H1 (cell line): ENCODE measurements around the gene TAOK1. TPM values are rescaled to one million over a fixed set of nuclear protein-coding genes. Genes with fewer than 3 reads are reported as not detected.

ENCODE experiments used
- CTCF ChIA-PET: fragments of 300-600 bp; sonication (Branson Sonifier 250); formaldehyde crosslinking; loops from one replicate; lab custom pipeline; 2021; ENCODE audit not compliant: partially characterized antibody; lab: Charles Lee
- POLR2A ChIA-PET: fragments of 300-600 bp; sonication (Branson Sonifier 250); formaldehyde crosslinking; loops from one replicate; lab custom pipeline; 2021; ENCODE audit warnings: inconsistent platforms; ENCODE audit not compliant: partially characterized antibody; lab: Charles Lee
- DNase-seq, 2 experiments: peaks; one replicate each; pipeline versions ENCODE4 v3.0.0 to v3.0.0-alpha.2; 2010 to 2022; ENCODE audit warnings: low spot score in 2 of 2, low read depth in 1 of 2, mixed read lengths in 1 of 2
- FAIRE-seq: peaks from 2 replicates; lab custom pipeline; 2011; peaks lifted over from hg19 to GRCh38; lab: Jason Lieb, UNC
- H2AFZ ChIP-seq: 2 replicates; pipeline ENCODE4 v1.8.1; 2012; ENCODE audit warnings: low read length, inconsistent platforms
- H2AK5ac ChIP-seq: 2 replicates; pipeline ENCODE4 v1.6.1; 2013; ENCODE audit warnings: low read depth, low read length
- H2BK120ac ChIP-seq: replicated peaks from 2 replicates; pipeline ENCODE3; 2013; ENCODE audit warnings: low read depth, low read length, inconsistent platforms
- H2BK12ac ChIP-seq: 2 replicates; pipeline ENCODE4 v1.6.1; 2013; ENCODE audit warnings: low read depth, low read length
- H2BK15ac ChIP-seq: 2 replicates; pipeline ENCODE4 v1.6.1; 2013; ENCODE audit warnings: low read length
- H2BK20ac ChIP-seq: 2 replicates; pipeline ENCODE4 v1.6.1; 2013; ENCODE audit warnings: low read length
- H2BK5ac ChIP-seq: 2 replicates; pipeline ENCODE4 v1.6.1; 2013; ENCODE audit warnings: low read depth, low read length
- H3K14ac ChIP-seq: 2 replicates; pipeline ENCODE4 v1.6.1; 2013; ENCODE audit warnings: inconsistent platforms; ENCODE audit not compliant: insufficient read length
- H3K18ac ChIP-seq: 2 replicates; pipeline ENCODE4 v1.6.1; 2013; ENCODE audit warnings: low read length; ENCODE audit errors: extremely low read depth
- H3K23ac ChIP-seq: 2 replicates; pipeline ENCODE4 v1.6.1; 2013; ENCODE audit warnings: inconsistent platforms; ENCODE audit not compliant: insufficient read length
- H3K23me2 ChIP-seq: 2 replicates; pipeline ENCODE4 v1.6.1; 2013; ENCODE audit warnings: low read depth, low read length
- H3K27ac ChIP-seq: 2 replicates; pipeline ENCODE4 v1.6.1; 2011; ENCODE audit warnings: low read depth, low read length, inconsistent platforms
- H3K27me3 ChIP-seq, 4 experiments: replicated peaks in 1 of 4; 1 replicate in 1 of 4; 2 replicates in 3 of 4; pipeline versions ENCODE4 v1.6.1 to v1.8.1; 2011 to 2013; ENCODE audit warnings: low read length in 3 of 4, mild to moderate bottlenecking in 3 of 4, inconsistent platforms in 2 of 4, mixed read lengths in 2 of 4, moderate library complexity in 1 of 4; ENCODE audit not compliant: control insufficient read depth in 3 of 4, insufficient read depth in 3 of 4; ENCODE audit errors: extremely low read depth in 1 of 4
- H3K36me3 ChIP-seq, 4 experiments: 2 replicates each; pipeline versions ENCODE4 v1.6.1 to v1.8.1; 2011 to 2013; ENCODE audit warnings: mild to moderate bottlenecking in 4 of 4, low read length in 3 of 4, moderate library complexity in 2 of 4, control low read depth in 1 of 4, inconsistent platforms in 1 of 4; ENCODE audit not compliant: insufficient read depth in 4 of 4, control insufficient read depth in 2 of 4
- H3K4ac ChIP-seq: replicated peaks from 2 replicates; pipeline ENCODE3; 2013; ENCODE audit warnings: low read length, low read depth, mixed read lengths, inconsistent platforms; ENCODE audit not compliant: insufficient read length
- H3K4me1 ChIP-seq, 4 experiments: replicated peaks in 1 of 4; 1 replicate in 1 of 4; 2 replicates in 3 of 4; pipeline versions ENCODE4 v1.6.1 to v1.8.1; 2011 to 2013; ENCODE audit warnings: low read length in 3 of 4, inconsistent platforms in 2 of 4, mixed read lengths in 1 of 4; ENCODE audit not compliant: insufficient read depth in 4 of 4, control insufficient read depth in 3 of 4
- H3K4me2 ChIP-seq, 2 experiments: 2 replicates each; pipeline versions ENCODE4 v1.6.1 to v1.8.1; 2011 to 2013; ENCODE audit warnings: low read depth in 2 of 2, low read length in 2 of 2, control low read depth in 1 of 2, inconsistent platforms in 1 of 2, mild to moderate bottlenecking in 1 of 2; ENCODE audit not compliant: insufficient read depth in 1 of 2
- H3K4me3 ChIP-seq, 4 experiments: fragments of 200-600, 300-600 bp in 1 of 4; sonication (generic), shearing (Covaris generic), sonication (Bioruptor Twin) in 1 of 4; 2 replicates each; pipeline versions ENCODE4 v1.5.1 to v1.8.1; 2011 to 2016; ENCODE audit warnings: low read length in 4 of 4, low read depth in 3 of 4, control low read depth in 2 of 4, inconsistent platforms in 2 of 4, mild to moderate bottlenecking in 2 of 4, mixed read lengths in 1 of 4, moderate library complexity in 1 of 4; ENCODE audit not compliant: insufficient read depth in 2 of 4; ENCODE audit errors: extremely low read depth in 1 of 4
- H3K56ac ChIP-seq: replicated peaks from 2 replicates; pipeline ENCODE3; 2013; ENCODE audit warnings: low read depth, mild to moderate bottlenecking, mixed read lengths, low read length, inconsistent platforms; ENCODE audit not compliant: insufficient read length
- H3K79me1 ChIP-seq: 2 replicates; pipeline ENCODE4 v1.6.1; 2013; ENCODE audit warnings: low read depth, low read length, control low read depth
- H3K79me2 ChIP-seq, 2 experiments: 2 replicates each; pipeline versions ENCODE4 v1.6.1 to v1.8.1; 2012 to 2013; ENCODE audit warnings: low read length in 2 of 2, mild to moderate bottlenecking in 2 of 2, inconsistent platforms in 1 of 2; ENCODE audit not compliant: insufficient read depth in 2 of 2, control insufficient read depth in 1 of 2
- H3K9ac ChIP-seq, 4 experiments: replicated peaks in 1 of 4; 1 replicate in 1 of 4; 2 replicates in 3 of 4; pipeline versions ENCODE4 v1.6.1 to v1.8.1; 2011 to 2013; ENCODE audit warnings: low read depth in 3 of 4, low read length in 3 of 4, control low read depth in 2 of 4, mild to moderate bottlenecking in 2 of 4, moderate library complexity in 2 of 4, inconsistent platforms in 1 of 4; ENCODE audit errors: extremely low read depth in 1 of 4
- H3K9me3 ChIP-seq, 2 experiments: 2 replicates each; pipeline versions ENCODE4 v1.6.1 to v1.8.1; 2012 to 2013; ENCODE audit warnings: mild to moderate bottlenecking in 2 of 2, moderate library complexity in 2 of 2, control low read depth in 1 of 2, inconsistent platforms in 1 of 2, low read depth in 1 of 2, low read length in 1 of 2, mixed read lengths in 1 of 2; ENCODE audit not compliant: insufficient read depth in 2 of 2
- H4K20me1 ChIP-seq, 2 experiments: replicated peaks in 1 of 2; 2 replicates each; pipeline versions ENCODE3 to v1.8.1; 2011 to 2013; ENCODE audit warnings: inconsistent platforms in 2 of 2, low read length in 2 of 2, mild to moderate bottlenecking in 1 of 2; ENCODE audit not compliant: insufficient read depth in 2 of 2, control insufficient read depth in 1 of 2
- H4K5ac ChIP-seq: 2 replicates; pipeline ENCODE4 v1.6.1; 2013; ENCODE audit warnings: low read length, low read depth, mixed read lengths, inconsistent platforms; ENCODE audit not compliant: insufficient read length
- H4K8ac ChIP-seq: 2 replicates; pipeline ENCODE4 v1.8.0; 2013; ENCODE audit warnings: mild to moderate bottlenecking, moderate library complexity, low read length, inconsistent platforms; ENCODE audit not compliant: insufficient read depth; ENCODE audit errors: extremely low read depth
- H4K91ac ChIP-seq: replicated peaks from 2 replicates; pipeline ENCODE3; 2013; ENCODE audit warnings: low read length, mixed read lengths, inconsistent platforms; ENCODE audit not compliant: insufficient read length
- CBX5 ChIP-seq: fragments of 300-800, 300-1000 bp; sonication (generic); IDR thresholded peaks from 2 replicates; pipeline ENCODE4 v1.7.1; 2016; ENCODE audit warnings: antibody characterized with exemption, low read length, low read depth
- CTCF ChIP-seq, 3 experiments: IDR thresholded peaks; 1 replicate in 2 of 3; 2 replicates in 1 of 3; pipeline versions ENCODE4 v1.5.1 to v1.6.1; 2011; ENCODE audit warnings: low read length in 3 of 3, mild to moderate bottlenecking in 3 of 3, inconsistent platforms in 2 of 3, low read depth in 1 of 3, moderate library complexity in 1 of 3; ENCODE audit not compliant: insufficient read depth in 1 of 3; ENCODE audit errors: control extremely low read depth in 1 of 3
- POLR2A ChIP-seq, 2 experiments: IDR thresholded peaks; 1 replicate in 1 of 2; 2 replicates in 1 of 2; pipeline ENCODE4 v1.6.1; 2011; ENCODE audit warnings: low read depth in 2 of 2, low read length in 2 of 2, mild to moderate bottlenecking in 2 of 2; ENCODE audit errors: control extremely low read depth in 1 of 2
- SP1 ChIP-seq: IDR thresholded peaks from 2 replicates; pipeline ENCODE4 v1.6.1; 2011; ENCODE audit warnings: low read depth, low read length
- USF2 ChIP-seq: IDR thresholded peaks from 2 replicates; pipeline ENCODE4 v1.6.1; 2011; ENCODE audit warnings: low read length, improper control_type of control experiment
- WGBS, 2 experiments: shearing (Covaris generic) in 1 of 2; methylation state at CpG; one replicate each; pipeline versions ENCODE4 v1.1.6 to v1.1.7; 2013 to 2015; ENCODE audit warnings: low lambda C conversion rate in 2 of 2, mixed read lengths in 2 of 2, inconsistent platforms in 1 of 2, low coverage in 1 of 2, missing lambda C conversion rate in 1 of 2; ENCODE audit not compliant: insufficient replicate concordance in 2 of 2, insufficient coverage in 1 of 2, insufficient read length in 1 of 2; ENCODE audit errors: extremely low coverage in 1 of 2, missing lambda C conversion rate in 1 of 2; 5-methylcytosine and 5-hydroxymethylcytosine counted together
- polyA plus RNA-seq, 7 experiments: library from polyadenylated mRNA; depleted of rRNA in 3 of 7; stranded (reverse) in 5 of 7; unstranded in 2 of 7; fragments of >200 nt in 5 of 7; fragments of 200-250 nt in 2 of 7; gene quantifications; 1 replicate in 5 of 7; 2 replicates in 1 of 7; 4 replicates in 1 of 7; pipeline versions ENCODE4 v1.2.1 to v1.2.3, GENCODE V29; 2011 to 2013; ENCODE audit warnings: missing spikeins in 2 of 7, mixed read lengths in 2 of 7
- total RNA-seq: library from RNA; stranded (reverse); fragmentation: NEBNext Ultra II Directional; extraction: Animal tissue kit (Norgen Biotek cat#: 25700); gene quantifications from 2 replicates; pipeline ENCODE4 v1.2.1, GENCODE V29; 2021

The TAOK1 gene
- total and polyA plus RNA-seq, 2 of the 8 experiments (the other 6 are each of a cell fraction or from before 2014, with no cell fraction given): 12.2 to 90.6 TPM

- H2BK12ac ChIP-seq: no peak overlapping the region
- peaks cover 7% of the 10 kb centered on the region for H3K23me2 ChIP-seq
- H4K91ac ChIP-seq: no peak overlapping the region
- no peak overlapping the region for H2AK5ac ChIP-seq
- H3K79me2 ChIP-seq: no peaks in the 10 kb centered on the region
- H3K9me3 ChIP-seq: no peaks in the 10 kb centered on the region
- DNase-seq (no peak), FAIRE-seq (no peak)
- no peak overlapping the region for H2AFZ ChIP-seq
- no peak overlapping the region for H3K4me3 ChIP-seq
- H2BK15ac ChIP-seq: no peak overlapping the region
- H3K23ac ChIP-seq: no peak overlapping the region
- H3K9ac ChIP-seq: no peak overlapping the region
- peaks cover 0 to 11% (median 5%) of the 10 kb centered on the region in 4 experiments; a peak in 4 of 7 replicates for H3K27me3 ChIP-seq
- peaks cover 9 to 27% (median 14%) of the 10 kb centered on the region in 4 experiments; a peak in 6 of 8 replicates for H3K36me3 ChIP-seq
- H4K5ac ChIP-seq: no peak overlapping the region
- CTCF ChIA-PET: interaction anchor here (0.6 to 15.3 kb wide), 21 partner anchors 9 to 977 kb away, joined by 3 to 167 read pairs (median 4); partner anchors contain the start of genes ANKRD13B and CORO6
- H4K20me1 ChIP-seq: peaks cover 1 to 3% of the 10 kb centered on the region in 2 experiments
- H3K27ac ChIP-seq: no peak overlapping the region
- TF ChIP-seq POLR2A (IDR thresholded peaks at IDR 0.05; ENCODE audit: control extremely low read depth in 1 of 2, low read depth in 2 of 2, low read length in 2 of 2) (no peak), SP1 (no peak), USF2 (no peak), CTCF (IDR thresholded peaks at IDR 0.05; ENCODE audit: control extremely low read depth in 1 of 3, insufficient read depth in 1 of 3, low read depth in 1 of 3, low read length in 3 of 3) (no peak), CBX5 (no peak)
- H2BK120ac ChIP-seq: no peak overlapping the region
- H3K14ac ChIP-seq: no peak overlapping the region
- no peak overlapping the region for H3K18ac ChIP-seq
- peaks cover 0 to 6% (median 6%) of the 10 kb centered on the region in 4 experiments; a peak in 5 of 7 replicates for H3K4me1 ChIP-seq
- peak overlapping the region; percentile 78 for H4K8ac ChIP-seq
- POLR2A ChIA-PET: interaction anchor here (1.1 to 1.5 kb wide), 9 partner anchors 8 to 279 kb away, joined by 3 to 9 read pairs (median 3); partner anchors contain the start of genes ANKRD13B and NUFIP2
- no peak overlapping the region for H3K4ac ChIP-seq
- H2BK5ac ChIP-seq: no peak overlapping the region
- H3K79me1 ChIP-seq: no peaks in the 10 kb centered on the region
- H3K56ac ChIP-seq: no peak overlapping the region
- WGBS, 2 experiments: 90% methylated on average over 6 of the region's 6 CpGs; no CpG with 5 or more reads in 1 of the 2 experiments
- no peak overlapping the region for H2BK20ac ChIP-seq
- H3K4me2 ChIP-seq: no peak overlapping the region
Measured at GRCh38 chr17:29573558-29573869, 183.4 kb downstream of the TAOK1 start.
